OCI-LY1 (cell line): Measurements from ENCODE around the gene ITIH4.

Source experiments
- H2AFZ ChIP-seq: fragments of 200-600 bp; sonication (generic), shearing (Covaris generic); 2 replicates; pipeline ENCODE4 v1.6.0; 2014; ENCODE audit warnings: antibody characterized with exemption, mild to moderate bottlenecking, low read length
- H3F3A ChIP-seq: fragments of 200-600 bp; sonication (generic), shearing (Covaris generic); 2 replicates; pipeline ENCODE4 v1.6.0; 2014; ENCODE audit warnings: mild to moderate bottlenecking, antibody characterized with exemption, low read length, moderate library complexity; ENCODE audit not compliant: insufficient read depth
- H3K27ac ChIP-seq: fragments of 200-600 bp; sonication (generic); 2 replicates; pipeline ENCODE4 v1.5.1; 2014; ENCODE audit warnings: low read length, mixed run types, mild to moderate bottlenecking, low read depth; ENCODE audit not compliant: poor library complexity, severe bottlenecking
- H3K27me3 ChIP-seq: fragments of 200-600 bp; sonication (generic); 2 replicates; pipeline ENCODE4 v1.6.0; 2014; ENCODE audit warnings: antibody characterized with exemption, mild to moderate bottlenecking, low read length, moderate library complexity; ENCODE audit not compliant: insufficient read depth
- H3K36me3 ChIP-seq: fragments of 200-600 bp; sonication (generic); 2 replicates; pipeline ENCODE4 v1.6.1; 2014; ENCODE audit warnings: mild to moderate bottlenecking, antibody characterized with exemption, low read length, moderate library complexity, mixed read lengths; ENCODE audit not compliant: insufficient read depth
- H3K4me1 ChIP-seq: fragments of 200-600 bp; sonication (generic); 2 replicates; pipeline ENCODE4 v1.5.1; 2014; ENCODE audit warnings: mild to moderate bottlenecking, low read length, moderate library complexity; ENCODE audit not compliant: insufficient read depth, severe bottlenecking
- H3K4me2 ChIP-seq: fragments of 200-600 bp; sonication (generic), shearing (Covaris generic); 2 replicates; pipeline ENCODE4 v1.6.1; 2014; ENCODE audit warnings: low read length
- H3K4me3 ChIP-seq: fragments of 200-600 bp; sonication (generic); 2 replicates; pipeline ENCODE4 v1.5.1; 2014; ENCODE audit warnings: low read length, low read depth, mild to moderate bottlenecking, mixed read lengths; ENCODE audit not compliant: poor library complexity, severe bottlenecking
- H3K79me2 ChIP-seq: fragments of 200-600 bp; shearing (Covaris generic); 2 replicates; pipeline ENCODE4 v1.6.1; 2016; ENCODE audit warnings: mixed run types, low read length, mixed read lengths; ENCODE audit not compliant: insufficient read depth
- H3K9ac ChIP-seq: fragments of 200-600 bp; sonication (generic), shearing (Covaris generic); 2 replicates; pipeline ENCODE4 v1.6.1; 2014; ENCODE audit warnings: mild to moderate bottlenecking, low read length, mixed read lengths
- H3K9me2 ChIP-seq: fragments of 200-600 bp; sonication (generic), shearing (Covaris generic); 2 replicates; pipeline ENCODE4 v1.6.1; 2014; ENCODE audit warnings: low read depth, mild to moderate bottlenecking, low read length, mixed read lengths
- H3K9me3 ChIP-seq: fragments of 200-600 bp; shearing (Covaris generic); 2 replicates; pipeline ENCODE4 v1.6.1; 2014; ENCODE audit warnings: low read length, mixed read lengths
- H4K20me1 ChIP-seq: fragments of 200-600 bp; sonication (generic), shearing (Covaris generic); 2 replicates; pipeline ENCODE4 v1.6.0; 2016; ENCODE audit warnings: mild to moderate bottlenecking, low read length; ENCODE audit not compliant: insufficient read depth
- EZH2 ChIP-seq: fragments of 200-600 bp; sonication (generic), shearing (Covaris generic); IDR thresholded peaks from 2 replicates; pipeline ENCODE4 v1.8.0; 2017; ENCODE audit warnings: borderline replicate concordance, mixed run types, mild to moderate bottlenecking, antibody characterized with exemption, low read length, moderate library complexity, mixed read lengths
- TF ChIP-seq, protein P1 (sequence below): fragments of 200-600 bp; sonication (generic), shearing (Covaris generic); IDR thresholded peaks from 2 replicates; pipeline ENCODE4 v1.5.1; 2017; ENCODE audit warnings: mild to moderate bottlenecking, antibody characterized with exemption, low read length, moderate library complexity, mixed read lengths

Gene ITIH4

GRCh38 chr3:52798978-52799476, 31.4 kb downstream of the ITIH4 start:
- no peaks in the 10 kb centered on the region for H3K79me2 ChIP-seq
- no peaks in the 10 kb centered on the region; the same call in 1 of the 2 replicates for H3K27me3 ChIP-seq
- no peak overlapping the region for H3K9ac ChIP-seq
- no peaks in the 10 kb centered on the region for H3F3A ChIP-seq
- TF ChIP-seq, protein P1, sequence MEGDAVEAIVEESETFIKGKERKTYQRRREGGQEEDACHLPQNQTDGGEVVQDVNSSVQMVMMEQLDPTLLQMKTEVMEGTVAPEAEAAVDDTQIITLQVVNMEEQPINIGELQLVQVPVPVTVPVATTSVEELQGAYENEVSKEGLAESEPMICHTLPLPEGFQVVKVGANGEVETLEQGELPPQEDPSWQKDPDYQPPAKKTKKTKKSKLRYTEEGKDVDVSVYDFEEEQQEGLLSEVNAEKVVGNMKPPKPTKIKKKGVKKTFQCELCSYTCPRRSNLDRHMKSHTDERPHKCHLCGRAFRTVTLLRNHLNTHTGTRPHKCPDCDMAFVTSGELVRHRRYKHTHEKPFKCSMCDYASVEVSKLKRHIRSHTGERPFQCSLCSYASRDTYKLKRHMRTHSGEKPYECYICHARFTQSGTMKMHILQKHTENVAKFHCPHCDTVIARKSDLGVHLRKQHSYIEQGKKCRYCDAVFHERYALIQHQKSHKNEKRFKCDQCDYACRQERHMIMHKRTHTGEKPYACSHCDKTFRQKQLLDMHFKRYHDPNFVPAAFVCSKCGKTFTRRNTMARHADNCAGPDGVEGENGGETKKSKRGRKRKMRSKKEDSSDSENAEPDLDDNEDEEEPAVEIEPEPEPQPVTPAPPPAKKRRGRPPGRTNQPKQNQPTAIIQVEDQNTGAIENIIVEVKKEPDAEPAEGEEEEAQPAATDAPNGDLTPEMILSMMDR: peak; percentile 82
- TF ChIP-seq EZH2: no peak
- no peak overlapping the region for H3K27ac ChIP-seq
- H3K9me3 ChIP-seq: no peaks in the 10 kb centered on the region
- no peak overlapping the region for H2AFZ ChIP-seq
- no peaks in the 10 kb centered on the region for H3K9me2 ChIP-seq
- no peak overlapping the region for H3K4me2 ChIP-seq
- no peak overlapping the region for H3K4me3 ChIP-seq
- H3K36me3 ChIP-seq: no peaks in the 10 kb centered on the region
- no peaks in the 10 kb centered on the region for H3K4me1 ChIP-seq
- no peaks in the 10 kb centered on the region for H4K20me1 ChIP-seq

DNA sequence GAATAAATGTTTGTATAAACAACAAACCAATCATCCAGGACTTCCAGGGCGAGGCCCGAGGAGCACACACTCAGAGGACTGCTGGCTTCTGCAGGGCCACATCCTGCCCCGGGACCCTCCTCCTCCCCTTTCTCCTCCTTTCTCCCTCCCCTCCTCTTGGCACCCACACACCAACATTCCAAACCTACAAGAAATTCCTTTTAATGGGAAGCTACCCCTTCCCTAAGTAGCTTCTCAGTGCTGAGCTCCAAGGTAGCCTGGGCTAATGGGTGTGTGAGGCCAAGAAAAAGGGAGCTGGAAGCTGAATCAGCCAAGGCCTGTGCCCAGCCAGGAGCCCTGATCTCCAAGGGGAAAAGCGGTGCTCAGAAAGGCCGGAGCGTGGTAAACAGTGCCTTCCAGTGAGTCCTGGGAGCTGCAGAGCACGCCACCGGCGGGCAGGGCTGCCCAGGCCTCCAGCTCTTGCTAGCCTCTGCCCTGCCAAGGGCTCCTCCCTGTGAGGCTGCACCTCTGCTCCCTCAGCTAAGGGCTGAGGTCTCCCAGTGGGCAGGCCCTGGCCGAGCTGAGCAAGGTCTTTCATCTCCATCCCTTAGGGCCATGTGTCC, 32.0 kb downstream of the ITIH4 start:
- Histone ChIP-seq H4K20me1 (no peaks in the 10 kb centered on the region), H3K27ac (no peak overlapping the region), H3K9me2 (no peaks in the 10 kb centered on the region), H3K9me3 (no peaks in the 10 kb centered on the region), H3K79me2 (no peaks in the 10 kb centered on the region), H2AFZ (no peak overlapping the region), H3K4me2 (no peak overlapping the region), H3K4me1 (no peaks in the 10 kb centered on the region), H3K9ac (no peak overlapping the region), H3K36me3 (no peaks in the 10 kb centered on the region), H3K4me3 (no peak overlapping the region), H3K27me3 (no peaks in the 10 kb centered on the region; the same call in 1 of the 2 replicates), H3F3A (no peaks in the 10 kb centered on the region)
- no peak for TF ChIP-seq EZH2
- TF ChIP-seq, protein P1: no peak

DNA sequence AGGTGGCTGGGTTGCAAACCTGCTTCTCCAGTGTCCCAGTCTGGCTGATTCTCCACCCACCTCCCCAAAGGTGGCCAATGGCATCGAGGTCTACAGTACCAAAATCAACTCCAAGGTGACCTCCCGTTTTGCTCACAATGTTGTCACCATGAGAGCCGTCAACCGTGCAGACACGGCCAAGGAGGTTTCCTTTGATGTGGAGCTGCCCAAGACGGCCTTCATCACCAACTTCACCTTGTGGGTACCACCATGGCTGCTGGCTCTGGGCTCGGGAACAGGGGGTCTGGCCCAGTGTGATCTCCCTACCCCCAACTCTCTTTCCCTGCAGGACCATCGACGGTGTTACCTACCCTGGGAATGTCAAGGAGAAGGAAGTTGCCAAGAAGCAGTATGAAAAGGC, 34.1 kb downstream of the ITIH4 start:
- Histone ChIP-seq H3K9ac (no peak overlapping the region), H3K27me3 (no peaks in the 10 kb centered on the region; the same call in 1 of the 2 replicates), H3K4me3 (no peak overlapping the region), H3K4me1 (no peaks in the 10 kb centered on the region), H3F3A (no peaks in the 10 kb centered on the region), H4K20me1 (no peaks in the 10 kb centered on the region), H2AFZ (no peak overlapping the region), H3K27ac (no peak overlapping the region), H3K9me3 (no peaks in the 10 kb centered on the region), H3K9me2 (no peaks in the 10 kb centered on the region), H3K4me2 (no peak overlapping the region), H3K36me3 (no peaks in the 10 kb centered on the region), H3K79me2 (no peaks in the 10 kb centered on the region)
- TF ChIP-seq, protein P1: no peak
- TF ChIP-seq EZH2: no peak
